ENCODE measurements around the gene POTEH. TPM values are rescaled to one million over a fixed set of nuclear protein-coding genes. Genes with fewer than 3 reads are reported as not detected.
"Not testable (repeated sequence)": the region's sequence is repeated elsewhere in the genome, so short reads cannot be mapped to it uniquely, and the experiment has no call there.

The POTEH gene
- total and polyA plus RNA-seq, 2 of the 4 experiments (the other 2 are of a cell fraction), result not detected

GRCh38 chr22:15749181-15749970 lies 59.5 kb downstream of the POTEH start:
- intact Hi-C loops (cut with micrococcal nuclease); H3K27ac ChIP-seq (ENCODE audit: insufficient read depth, low read length); H2BK120ac ChIP-seq (ENCODE audit: low read depth, low read length); H3K36me3 ChIP-seq (ENCODE audit: control insufficient read depth, insufficient read depth, low read length); H2AK5ac ChIP-seq (ENCODE audit: low read depth, low read length); in situ Hi-C loops (cut with MboI; ENCODE audit: low sequenced_read_pairs); H2AFZ ChIP-seq (replicated peaks; ENCODE audit: low read length, poor library complexity); H4K91ac ChIP-seq (ENCODE audit: insufficient read depth, low read depth, low read length); H3K56ac ChIP-seq (ENCODE audit: extremely low read depth, insufficient read depth, low read length); POLR2A ChIA-PET (ENCODE audit: unreplicated experiment); H3K9ac ChIP-seq (ENCODE audit: low read depth, low read length); H3K18ac ChIP-seq (ENCODE audit: low read depth, low read length); H2BK5ac ChIP-seq (ENCODE audit: low read depth, low read length, poor library complexity, severe bottlenecking); H4K20me1 ChIP-seq (ENCODE audit: insufficient read depth, low read length); H2BK15ac ChIP-seq (ENCODE audit: low read depth, low read length); H2BK20ac ChIP-seq (ENCODE audit: low read depth, low read length); H3K79me1 ChIP-seq (ENCODE audit: low read depth in 1 of 2, low read length in 2 of 2); CTCF ChIA-PET; H4K5ac ChIP-seq (ENCODE audit: low read depth, low read length); H3K4me3 ChIP-seq (ENCODE audit: insufficient read depth, low read depth, low read length); H3K27me3 ChIP-seq (ENCODE audit: control insufficient read depth, insufficient read depth, low read length); H3K4ac ChIP-seq (ENCODE audit: low read depth, low read length); H3K23ac ChIP-seq (ENCODE audit: low read depth, low read length); H3K4me1 ChIP-seq (ENCODE audit: control insufficient read depth, insufficient read depth, low read length); H2AK9ac ChIP-seq (replicated peaks; ENCODE audit: low read depth, low read length, poor library complexity); dilution Hi-C loops (cut with HindIII; ENCODE audit: low sequenced_read_pairs, unreplicated experiment); DNase-seq; H3K9me3 ChIP-seq (ENCODE audit: control insufficient read depth, insufficient read depth, low read length); H3K14ac ChIP-seq (replicated peaks; ENCODE audit: low read depth, low read length); ATAC-seq (ENCODE audit: low read depth); H4K8ac ChIP-seq (ENCODE audit: low read depth in 2 of 2, low read length in 2 of 2); H3K9me1 ChIP-seq (ENCODE audit: insufficient read depth, low read length); BruUV-seq (replicated peaks); H3K4me2 ChIP-seq (ENCODE audit: low read depth, low read length): not testable (repeated sequence)
- WGBS, 2 experiments (ENCODE audit: extremely low coverage in 2 of 2, insufficient read length in 1 of 2), result 76% methylated on average over 8 of the region's 41 CpGs; no CpG with 5 or more reads in 1 of the 2 experiments

DNA sequence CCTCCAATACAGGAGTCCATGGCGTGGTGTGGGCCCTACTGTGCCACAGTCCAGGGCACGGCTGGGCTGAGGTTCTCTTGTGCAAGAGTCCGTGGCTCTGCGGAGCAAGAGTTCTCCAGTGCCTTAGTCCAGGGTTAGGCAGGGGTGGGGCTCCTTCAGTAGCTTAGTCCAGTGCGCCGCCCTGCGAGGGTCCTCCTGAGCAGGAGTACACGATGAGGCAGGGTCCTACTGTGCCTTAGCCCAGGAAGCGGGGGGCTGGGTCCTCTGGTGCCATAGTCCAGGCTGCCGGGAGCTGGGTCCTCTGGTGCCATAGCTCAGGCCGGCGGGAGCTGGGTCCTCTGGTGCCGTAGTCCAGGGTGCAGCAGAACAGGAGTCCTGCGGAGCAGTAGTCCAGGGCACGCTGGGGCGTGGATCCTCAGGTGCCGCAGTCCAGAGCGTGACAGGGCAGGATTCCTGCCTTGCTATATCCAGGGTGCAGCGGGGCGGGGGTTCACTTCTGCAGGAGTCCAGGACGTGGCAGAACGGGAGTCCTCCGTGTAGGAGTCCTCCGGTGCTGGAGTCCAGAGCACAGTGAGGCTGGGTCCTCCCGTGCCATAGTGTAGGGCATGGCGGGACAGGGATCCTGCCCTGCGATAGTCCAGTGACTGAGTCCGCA lies 69.7 kb downstream of the POTEH start:
- H3K23ac ChIP-seq (ENCODE audit: low read depth, low read length); H3K36me3 ChIP-seq (ENCODE audit: control insufficient read depth, insufficient read depth, low read length); H2BK20ac ChIP-seq (ENCODE audit: low read depth, low read length); H2BK15ac ChIP-seq (ENCODE audit: low read depth, low read length); H3K18ac ChIP-seq (ENCODE audit: low read depth, low read length); H4K20me1 ChIP-seq (ENCODE audit: insufficient read depth, low read length); H3K9me3 ChIP-seq (ENCODE audit: control insufficient read depth, insufficient read depth, low read length); CTCF ChIA-PET; DNase-seq; H4K5ac ChIP-seq (ENCODE audit: low read depth, low read length); H2AK9ac ChIP-seq (replicated peaks; ENCODE audit: low read depth, low read length, poor library complexity); H3K4me2 ChIP-seq (ENCODE audit: low read depth, low read length); in situ Hi-C loops (cut with MboI; ENCODE audit: low sequenced_read_pairs); H3K56ac ChIP-seq (ENCODE audit: extremely low read depth, insufficient read depth, low read length); H3K4ac ChIP-seq (ENCODE audit: low read depth, low read length); H3K27ac ChIP-seq (ENCODE audit: insufficient read depth, low read length); ATAC-seq (ENCODE audit: low read depth); dilution Hi-C loops (cut with HindIII; ENCODE audit: low sequenced_read_pairs, unreplicated experiment); H2AK5ac ChIP-seq (ENCODE audit: low read depth, low read length); intact Hi-C loops (cut with micrococcal nuclease); H3K4me3 ChIP-seq (ENCODE audit: insufficient read depth, low read depth, low read length); POLR2A ChIA-PET (ENCODE audit: unreplicated experiment); H3K9me1 ChIP-seq (ENCODE audit: insufficient read depth, low read length); BruUV-seq (replicated peaks); H3K79me1 ChIP-seq (ENCODE audit: low read depth in 1 of 2, low read length in 2 of 2); H4K91ac ChIP-seq (ENCODE audit: insufficient read depth, low read depth, low read length); H2BK5ac ChIP-seq (ENCODE audit: low read depth, low read length, poor library complexity, severe bottlenecking); H3K4me1 ChIP-seq (ENCODE audit: control insufficient read depth, insufficient read depth, low read length); H3K14ac ChIP-seq (replicated peaks; ENCODE audit: low read depth, low read length); H4K8ac ChIP-seq (ENCODE audit: low read depth in 2 of 2, low read length in 2 of 2); H3K27me3 ChIP-seq (ENCODE audit: control insufficient read depth, insufficient read depth, low read length); H2AFZ ChIP-seq (replicated peaks; ENCODE audit: low read length, poor library complexity); H2BK120ac ChIP-seq (ENCODE audit: low read depth, low read length); H3K9ac ChIP-seq (ENCODE audit: low read depth, low read length): not testable (repeated sequence)
- no CpG with 5 or more reads among the region's 28 CpGs for WGBS, 2 experiments (ENCODE audit: extremely low coverage in 2 of 2, insufficient read length in 1 of 2)

Measured in IMR-90 (cell line).